GM19452 (cell line): Measurements from ENCODE around the gene H2BK1.

Experiments used
- ATAC-seq: cut with Tn5 transposase; IDR thresholded peaks from one replicate; pipeline ENCODE4 v1.9.1; 2021; ENCODE audit not compliant: unreplicated experiment

H2BK1 gene

DNA sequence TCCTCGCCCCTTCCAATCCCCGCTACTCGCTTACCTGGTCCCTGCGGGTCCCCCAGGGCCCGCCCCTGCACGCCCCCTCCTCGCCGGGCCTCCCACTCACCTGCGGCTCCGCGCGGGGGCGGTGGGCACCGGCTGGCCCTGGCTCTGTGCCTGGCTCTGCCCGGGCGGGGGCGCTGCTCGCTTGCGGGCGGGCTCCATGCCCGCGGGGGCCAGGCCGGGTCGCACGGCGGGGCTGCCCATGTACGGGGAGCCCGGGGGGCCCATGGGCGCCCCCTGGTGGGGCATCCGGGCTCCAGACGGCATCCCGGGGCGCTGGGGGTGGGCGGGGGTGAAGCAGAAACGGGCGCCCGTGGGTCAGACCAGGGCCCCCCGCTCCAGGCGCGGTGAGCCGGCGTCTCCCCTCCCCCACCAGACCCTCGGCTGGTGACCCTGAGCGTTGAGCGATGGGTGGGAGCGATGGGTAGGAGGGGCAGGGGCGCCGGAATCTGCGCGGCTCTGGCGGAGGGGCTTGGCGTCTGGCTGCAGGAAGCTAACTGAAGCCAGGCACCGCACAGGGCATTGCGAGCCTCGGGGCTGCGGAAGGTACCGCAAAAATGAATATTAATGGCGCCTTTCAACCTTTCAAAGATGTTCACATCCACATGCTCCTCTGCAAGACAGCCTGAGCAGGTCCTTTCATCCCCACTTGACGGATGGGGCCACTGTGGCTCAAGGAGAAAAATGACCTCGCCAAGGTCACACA, 35.2 kb upstream of the H2BK1 start:
- ATAC-seq = no peak

DNA sequence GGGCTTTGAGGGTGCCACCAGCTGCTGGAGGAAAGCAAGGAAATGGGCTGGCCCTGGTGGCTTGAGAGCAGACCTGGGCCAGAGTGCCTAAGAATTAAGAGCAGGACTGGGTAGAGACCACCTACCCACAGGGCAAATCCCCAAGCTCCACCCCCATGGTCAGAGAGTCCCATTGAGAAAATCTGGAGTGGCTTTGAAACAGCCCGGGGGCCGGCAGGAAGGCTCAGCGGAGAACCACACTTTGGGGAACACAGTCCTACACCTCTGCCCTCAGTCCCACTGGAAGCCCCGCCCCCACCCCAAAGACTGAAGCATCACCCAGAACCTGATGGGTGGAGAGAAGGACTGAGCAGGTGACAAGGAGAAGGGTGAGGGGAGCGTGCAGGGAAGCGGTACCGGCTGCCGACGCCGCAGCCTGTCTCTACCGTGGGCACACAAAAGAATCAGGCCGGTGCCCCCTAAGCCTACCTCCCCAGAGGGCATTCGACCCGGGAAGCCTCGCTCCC, 34.6 kb upstream of the H2BK1 start:
- ATAC-seq = no peak

- ATAC-seq = no peak
Measured at GRCh38 chr7:151244196-151244840, 34.0 kb upstream of the H2BK1 start.

GRCh38 chr7:151243408-151244195, 33.3 kb upstream of the H2BK1 start:
- no peak for ATAC-seq

DNA sequence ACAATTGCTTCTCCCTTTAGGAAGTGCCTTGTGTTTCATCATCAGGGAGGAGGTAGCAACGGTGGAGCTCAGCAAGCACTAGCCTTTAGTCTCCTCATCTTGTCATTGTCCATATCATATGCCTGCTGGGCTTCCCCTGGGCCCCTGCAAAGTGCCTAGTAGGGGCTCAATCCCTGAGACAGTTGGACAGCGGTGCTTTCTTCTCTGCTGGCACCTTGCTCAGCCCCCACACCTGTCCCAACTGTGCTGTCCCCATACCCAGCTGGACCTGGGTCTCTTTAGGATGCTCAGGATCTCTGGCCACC, 32.7 kb upstream of the H2BK1 start:
- no peak for ATAC-seq

DNA sequence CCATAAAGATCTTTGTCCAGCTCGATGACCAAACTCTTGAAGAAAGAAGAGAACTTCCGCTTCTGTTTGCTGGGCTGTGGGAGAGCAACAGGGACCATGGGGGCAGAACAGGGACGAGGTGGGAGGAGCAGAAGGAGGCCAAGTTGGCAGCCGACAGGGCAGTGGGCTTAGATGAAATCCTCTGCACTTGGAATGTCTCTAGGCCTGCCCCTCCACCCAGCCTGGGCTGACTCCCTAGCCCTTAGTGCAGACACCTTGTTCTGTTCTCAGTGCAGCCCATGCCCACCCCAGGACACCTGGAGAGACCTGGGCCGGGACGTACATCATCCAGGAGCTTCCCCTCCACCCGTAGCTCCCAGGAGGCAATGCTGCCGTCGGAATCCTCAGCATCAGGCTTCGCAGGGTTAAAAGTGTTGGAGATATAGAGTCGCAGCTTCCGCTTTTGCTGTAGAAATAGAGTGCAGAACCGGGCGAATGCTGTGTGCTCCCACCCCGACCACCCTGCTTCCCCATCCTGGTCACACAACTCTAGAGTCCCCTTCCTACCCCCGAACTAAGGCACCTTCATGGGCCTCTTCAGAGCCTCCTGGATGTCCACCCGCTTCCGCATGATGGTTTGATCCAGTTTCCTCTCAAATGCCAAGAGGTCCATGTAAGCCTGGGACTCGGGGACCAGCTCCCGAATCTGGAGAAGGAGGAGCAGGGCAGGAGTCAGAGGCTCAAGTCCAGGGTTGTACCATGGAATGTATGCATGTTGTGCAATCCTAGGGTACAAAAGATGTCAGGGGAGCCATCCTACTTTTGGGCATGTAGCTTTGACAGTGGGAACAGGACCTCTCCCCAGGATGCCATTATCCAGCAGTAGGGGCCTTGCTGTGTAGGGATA, 32.1 kb upstream of the H2BK1 start:
- ATAC-seq = no peak

DNA sequence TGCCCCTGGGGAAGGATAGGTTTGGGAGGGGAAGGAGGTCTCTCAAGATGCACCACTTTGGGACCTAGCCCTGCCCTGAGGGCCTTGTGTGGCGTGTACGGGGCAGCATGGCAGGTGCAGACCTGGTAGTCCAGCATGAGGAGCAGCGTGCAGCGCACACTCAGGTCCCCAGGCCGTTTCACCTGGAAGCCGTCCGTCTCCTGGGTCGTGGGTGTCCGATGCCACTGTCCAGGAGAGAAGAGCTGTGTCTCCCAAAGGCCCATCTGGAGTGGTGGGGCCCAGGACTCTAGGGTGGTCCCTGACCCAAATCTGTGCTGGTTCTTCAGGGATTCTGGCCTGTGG, 31.4 kb upstream of the H2BK1 start:
- no peak for ATAC-seq

DNA sequence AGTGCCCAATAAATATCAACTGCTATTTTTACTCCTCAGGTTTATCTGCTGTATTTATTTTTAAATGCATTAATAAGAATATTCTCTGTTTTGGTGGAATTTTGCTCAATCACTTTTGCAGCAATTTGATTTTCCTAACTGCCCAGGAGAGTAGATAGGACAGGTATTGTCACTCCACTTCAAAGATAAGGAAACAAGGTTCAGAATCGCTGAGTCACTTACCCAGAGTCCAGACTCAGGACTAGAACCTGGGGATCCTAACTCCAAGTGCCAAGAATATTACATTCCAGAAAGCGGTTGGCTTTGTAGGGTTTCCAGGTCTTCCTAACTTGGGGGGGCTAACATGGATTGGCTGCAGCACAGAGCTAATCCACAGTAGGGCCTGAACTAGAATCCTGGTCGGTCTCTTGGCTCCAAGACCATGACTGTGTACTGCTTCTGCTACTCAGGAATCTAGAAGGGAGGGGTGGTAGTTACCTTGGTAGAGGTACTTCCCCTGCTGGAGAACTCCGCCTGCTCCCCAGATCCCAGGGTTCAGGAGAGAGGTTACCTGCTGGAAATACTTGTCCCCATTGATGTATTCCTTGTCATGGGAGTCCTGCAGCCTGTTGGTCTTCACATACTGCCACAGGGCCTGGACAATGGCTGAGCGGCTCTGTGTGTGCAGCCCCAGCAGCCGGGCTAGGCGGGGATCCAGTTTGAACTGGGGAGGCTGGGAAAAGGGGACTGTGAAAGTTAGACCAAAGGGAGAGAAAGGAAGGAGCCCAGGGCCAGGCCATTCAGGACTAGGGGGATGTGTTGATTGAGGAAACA, 30.9 kb upstream of the H2BK1 start:
- ATAC-seq = no peak

DNA sequence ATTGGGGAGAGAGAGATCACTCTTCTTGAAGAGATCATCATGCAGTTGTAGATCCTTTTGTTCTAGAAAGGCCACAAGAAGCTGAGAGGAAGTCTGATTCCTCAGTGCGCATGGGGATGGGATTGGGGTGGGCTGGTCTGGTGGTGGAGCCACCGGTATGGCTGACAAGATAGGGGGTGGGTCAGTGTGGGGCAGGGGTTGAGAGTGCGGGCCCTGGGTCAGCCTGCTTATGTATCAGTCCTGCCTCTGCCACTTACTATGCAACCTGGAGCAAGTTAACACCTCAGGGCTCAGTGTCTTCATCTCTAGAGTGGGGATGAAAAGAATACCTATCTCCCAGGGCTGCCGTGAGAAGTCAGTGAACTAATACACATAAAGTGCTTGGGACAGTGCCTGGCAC, 30.2 kb upstream of the H2BK1 start:
- no peak for ATAC-seq

DNA sequence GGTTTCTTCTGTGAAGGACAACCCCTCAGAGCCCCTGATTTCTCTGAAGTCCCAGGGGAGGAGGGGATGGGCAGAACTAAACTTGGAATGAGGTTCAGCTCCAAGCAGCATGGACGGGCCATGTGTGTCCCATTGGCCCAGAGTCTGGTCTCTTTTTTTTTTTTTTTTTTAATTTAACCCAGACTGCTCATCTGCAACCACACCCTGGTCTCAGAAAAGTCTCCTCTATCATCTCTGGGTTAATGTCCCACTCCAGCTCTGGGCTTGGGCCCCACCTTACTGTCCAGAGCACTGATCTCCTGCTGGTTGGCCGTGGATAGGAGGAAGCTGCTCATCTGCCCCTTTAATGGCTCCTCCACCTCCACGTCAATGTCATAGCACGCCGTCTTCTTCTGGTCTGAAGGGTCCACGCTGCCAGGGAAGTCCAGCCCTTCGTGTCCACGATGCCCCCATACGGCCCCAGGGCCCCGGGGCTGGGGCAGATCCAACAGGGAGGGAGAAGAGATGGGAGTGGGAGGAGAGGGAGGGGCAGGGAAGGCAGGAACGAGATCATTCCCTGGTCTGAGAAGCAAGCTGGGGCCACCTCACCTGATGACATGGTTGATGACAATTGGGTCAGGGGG, 29.7 kb upstream of the H2BK1 start:
- ATAC-seq = no peak

- ATAC-seq = no peak
Measured at GRCh38 chr7:151238924-151239836, 28.9 kb upstream of the H2BK1 start.

DNA sequence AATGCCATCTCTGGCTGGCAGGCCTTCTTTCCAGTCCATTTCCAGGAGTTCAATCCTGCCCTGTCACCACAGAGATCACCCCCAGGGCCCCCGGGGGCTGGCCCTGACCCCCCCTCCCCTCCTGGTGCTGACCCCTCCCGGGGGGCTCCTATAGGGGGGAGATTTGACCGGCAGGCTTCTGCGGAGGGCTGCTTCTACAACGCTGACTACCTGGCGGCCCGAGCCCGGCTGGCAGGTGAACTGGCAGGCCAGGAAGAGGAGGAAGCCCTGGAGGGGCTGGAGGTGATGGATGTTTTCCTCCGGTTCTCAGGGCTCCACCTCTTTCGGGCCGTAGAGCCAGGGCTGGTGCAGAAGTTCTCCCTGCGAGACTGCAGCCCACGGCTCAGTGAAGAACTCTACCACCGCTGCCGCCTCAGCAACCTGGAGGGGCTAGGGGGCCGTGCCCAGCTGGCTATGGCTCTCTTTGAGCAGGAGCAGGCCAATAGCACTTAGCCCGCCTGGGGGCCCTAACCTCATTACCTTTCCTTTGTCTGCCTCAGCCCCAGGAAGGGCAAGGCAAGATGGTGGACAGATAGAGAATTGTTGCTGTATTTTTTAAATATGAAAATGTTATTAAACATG, 28.0 kb upstream of the H2BK1 start:
- ATAC-seq = no peak

DNA sequence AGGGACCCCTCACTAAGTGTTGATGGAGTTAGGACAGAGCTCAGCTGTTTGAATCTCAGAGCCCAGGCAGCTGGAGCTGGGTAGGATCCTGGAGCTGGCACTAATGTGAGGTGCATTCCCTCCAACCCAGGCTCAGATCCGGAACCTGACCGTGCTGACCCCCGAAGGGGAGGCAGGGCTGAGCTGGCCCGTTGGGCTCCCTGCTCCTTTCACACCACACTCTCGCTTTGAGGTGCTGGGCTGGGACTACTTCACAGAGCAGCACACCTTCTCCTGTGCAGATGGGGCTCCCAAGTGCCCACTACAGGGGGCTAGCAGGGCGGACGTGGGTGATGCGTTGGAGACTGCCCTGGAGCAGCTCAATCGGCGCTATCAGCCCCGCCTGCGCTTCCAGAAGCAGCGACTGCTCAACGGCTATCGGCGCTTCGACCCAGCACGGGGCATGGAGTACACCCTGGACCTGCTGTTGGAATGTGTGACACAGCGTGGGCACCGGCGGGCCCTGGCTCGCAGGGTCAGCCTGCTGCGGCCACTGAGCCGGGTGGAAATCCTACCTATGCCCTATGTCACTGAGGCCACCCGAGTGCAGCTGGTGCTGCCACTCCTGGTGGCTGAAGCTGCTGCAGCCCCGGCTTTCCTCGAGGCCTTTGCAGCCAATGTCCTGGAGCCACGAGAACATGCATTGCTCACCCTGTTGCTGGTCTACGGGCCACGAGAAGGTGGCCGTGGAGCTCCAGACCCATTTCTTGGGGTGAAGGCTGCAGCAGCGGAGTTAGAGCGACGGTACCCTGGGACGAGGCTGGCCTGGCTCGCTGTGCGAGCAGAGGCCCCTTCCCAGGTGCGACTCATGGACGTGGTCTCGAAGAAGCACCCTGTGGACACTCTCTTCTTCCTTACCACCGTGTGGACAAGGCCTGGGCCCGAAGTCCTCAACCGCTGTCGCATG, 27.2 kb upstream of the H2BK1 start:
- no peak for ATAC-seq

DNA sequence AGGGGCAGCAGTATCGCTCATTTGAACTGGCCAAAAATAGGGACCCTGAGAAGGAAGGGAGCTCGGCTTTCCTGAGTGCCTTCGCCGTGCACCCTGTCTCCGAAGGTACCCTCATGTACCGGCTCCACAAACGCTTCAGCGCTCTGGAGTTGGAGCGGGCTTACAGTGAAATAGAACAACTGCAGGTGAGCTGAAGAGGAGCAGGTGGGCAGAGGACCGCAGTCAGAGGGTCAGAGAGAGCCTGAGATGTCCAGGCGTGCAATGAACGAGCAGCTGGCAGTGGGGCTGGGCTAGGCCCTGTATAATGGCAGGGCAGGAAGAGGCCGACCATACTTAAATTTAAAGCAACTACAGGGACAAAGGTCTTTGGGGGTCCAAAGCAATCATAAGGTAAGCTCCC, 26.1 kb upstream of the H2BK1 start:
- ATAC-seq = no peak

- ATAC-seq = no peak
Measured at GRCh38 chr7:151235091-151235787, 25.0 kb upstream of the H2BK1 start.

DNA sequence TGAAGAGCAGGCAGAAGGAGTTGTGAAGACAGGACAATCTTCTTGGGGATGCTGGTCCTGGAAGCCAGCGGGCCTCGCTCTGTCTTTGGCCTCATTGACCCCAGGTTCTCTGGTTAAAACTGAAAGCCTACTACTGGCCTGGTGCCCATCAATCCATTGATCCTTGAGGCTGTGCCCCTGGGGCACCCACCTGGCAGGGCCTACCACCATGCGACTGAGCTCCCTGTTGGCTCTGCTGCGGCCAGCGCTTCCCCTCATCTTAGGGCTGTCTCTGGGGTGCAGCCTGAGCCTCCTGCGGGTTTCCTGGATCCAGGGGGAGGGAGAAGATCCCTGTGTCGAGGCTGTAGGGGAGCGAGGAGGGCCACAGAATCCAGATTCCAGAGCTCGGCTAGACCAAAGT, 23.5 kb upstream of the H2BK1 start:
- no peak for ATAC-seq
